Naive thymus-derived CD4-positive, alpha-beta T cell (primary cell): ENCODE measurements around the gene P2RY13. TPM values are rescaled to one million over a fixed set of nuclear protein-coding genes. Genes with fewer than 3 reads are reported as not detected.

Experiments used
- ATAC-seq: fragments of 150-1000 bp; cut with Tn5 transposase; 2 replicates; pipeline ENCODE4 v1.10.0; 2021; ENCODE audit warnings: mild to moderate bottlenecking, moderate library complexity
- CTCF ChIA-PET: fragments of 350-600 bp; sonication (Branson Sonifier 250); formaldehyde crosslinking; loops from one replicate; lab custom pipeline; 2021; ENCODE audit warnings: antibody characterized with exemption; lab: Charles Lee
- POLR2A ChIA-PET: fragments of 350-600 bp; sonication (Branson Sonifier 250); formaldehyde crosslinking; loops from one replicate; lab custom pipeline; 2021; ENCODE audit warnings: antibody characterized with exemption, inconsistent platforms; lab: Charles Lee
- DNase-seq, 9 donors: peaks; one replicate each; pipeline versions ENCODE4 v3.0.0 to v3.0.0-alpha.2; 2020 to 2022; ENCODE audit warnings: mixed read lengths in 1 of 9
- H3K27ac ChIP-seq: one replicate; pipeline ENCODE4 v1.7.0; 2013; ENCODE audit warnings: mild to moderate bottlenecking, low read depth, low read length, moderate library complexity
- H3K27me3 ChIP-seq, 2 donors: one replicate each; pipeline ENCODE4 v1.7.0; 2013; ENCODE audit warnings: low read length in 2 of 2, mild to moderate bottlenecking in 2 of 2, moderate library complexity in 2 of 2; ENCODE audit not compliant: control insufficient read depth in 2 of 2, insufficient read depth in 2 of 2
- H3K36me3 ChIP-seq, 3 experiments: 1 replicate in 2 of 3; 2 replicates in 1 of 3; pipeline ENCODE4 v1.7.0; 2013; ENCODE audit warnings: low read length in 3 of 3, mild to moderate bottlenecking in 3 of 3, moderate library complexity in 1 of 3; ENCODE audit not compliant: insufficient read depth in 3 of 3, control insufficient read depth in 2 of 3
- H3K4me1 ChIP-seq, 2 donors: one replicate each; pipeline ENCODE4 v1.7.0; 2013; ENCODE audit warnings: low read length in 2 of 2, mild to moderate bottlenecking in 2 of 2, moderate library complexity in 1 of 2; ENCODE audit not compliant: control insufficient read depth in 2 of 2, insufficient read depth in 2 of 2
- H3K4me3 ChIP-seq: 2 replicates; pipeline ENCODE4 v1.7.0; 2013; ENCODE audit warnings: mild to moderate bottlenecking, low read length
- H3K9me3 ChIP-seq, 3 experiments: 1 replicate in 2 of 3; 2 replicates in 1 of 3; pipeline ENCODE4 v1.7.0; 2013; ENCODE audit warnings: low read length in 3 of 3; ENCODE audit not compliant: control insufficient read depth in 2 of 3
- H3K27ac Mint-ChIP-seq, 9 donors: one replicate each; pipeline ENCODE4 v1.8.0; 2020 to 2022; ENCODE audit warnings: mixed read lengths in 9 of 9, mild to moderate bottlenecking in 8 of 9, moderate library complexity in 5 of 9, inconsistent platforms in 2 of 9
- H3K27me3 Mint-ChIP-seq, 5 donors: one replicate each; pipeline ENCODE4 v1.8.0; 2021 to 2022; ENCODE audit warnings: mixed read lengths in 5 of 5, mild to moderate bottlenecking in 1 of 5
- H3K36me3 Mint-ChIP-seq, 5 donors: one replicate each; pipeline ENCODE4 v1.8.0; 2020 to 2022; ENCODE audit warnings: mixed read lengths in 5 of 5, mild to moderate bottlenecking in 3 of 5, inconsistent platforms in 1 of 5
- H3K4me1 Mint-ChIP-seq, 7 donors: one replicate each; pipeline ENCODE4 v1.8.0; 2020 to 2022; ENCODE audit warnings: mixed read lengths in 7 of 7, mild to moderate bottlenecking in 3 of 7, inconsistent platforms in 1 of 7
- H3K4me3 Mint-ChIP-seq, 10 donors: one replicate each; pipeline ENCODE4 v1.8.0; 2020 to 2022; ENCODE audit warnings: mild to moderate bottlenecking in 10 of 10, mixed read lengths in 10 of 10, moderate library complexity in 6 of 10, inconsistent platforms in 2 of 10
- H3K9me3 Mint-ChIP-seq, 11 donors: one replicate each; pipeline ENCODE4 v1.8.0; 2020 to 2022; ENCODE audit warnings: mixed read lengths in 11 of 11, mild to moderate bottlenecking in 4 of 11, inconsistent platforms in 1 of 11, moderate library complexity in 1 of 11
- intact Hi-C, 2 donors: fragments of 100-400 bp; cut with micrococcal nuclease; formaldehyde crosslinking; loops; one replicate each; pipeline ENCODE4 v1.15.1; 2023
- polyA plus RNA-seq, 2 donors: library from polyadenylated mRNA; unstranded; fragments of 300-500 nt; fragmentation: Illumina TruSeq; gene quantifications; one replicate each; pipeline ENCODE4 v1.2.3, GENCODE V29; 2021
- total RNA-seq, 6 experiments: library from RNA in 5 of 6; stranded (reverse) in 5 of 6; gene quantifications; 1 replicate in 5 of 6; 2 replicates in 1 of 6; pipeline ENCODE4 v1.2.3 and lab custom pipeline; 2021 to 2026

P2RY13 gene
- total and polyA plus RNA-seq, 7 experiments from 2014 or later, result 0.13 to 11.4 TPM; not detected in 5

- POLR2A ChIA-PET, result no interaction called here
Observed at GRCh38 chr3:151296226-151296625, 33.1 kb downstream of the P2RY13 start.

GRCh38 chr3:151293127-151293526 is 36.2 kb downstream of the P2RY13 start:
- Mint-ChIP-seq H3K36me3 (no peaks in the 10 kb centered on the region), H3K4me1 (peaks cover 0 to 2% (median 0%) of the 10 kb centered on the region in 7 donors), H3K27me3 (peaks cover 0 to 31% (median 11%) of the 10 kb centered on the region in 5 donors), H3K27ac (no peak overlapping the region), H3K9me3 (no peaks in the 10 kb centered on the region), H3K4me3 (no peak overlapping the region)
- CTCF ChIA-PET, result no interaction called here
- intact Hi-C loops, result no loop called here
- H3K9me3 ChIP-seq, result no peaks in the 10 kb centered on the region
- no peak overlapping the region for H3K27ac ChIP-seq
- no peak for ATAC-seq
- H3K4me1 ChIP-seq, result no peaks in the 10 kb centered on the region
- no peaks in the 10 kb centered on the region for H3K27me3 ChIP-seq
- POLR2A ChIA-PET, result no interaction called here
- no peak for DNase-seq
- no peak overlapping the region for H3K4me3 ChIP-seq
- no peaks in the 10 kb centered on the region for H3K36me3 ChIP-seq

More at GRCh38 chr3:151296226-151296625, 33.1 kb downstream of the P2RY13 start:
- intact Hi-C loops, result no loop called here
- H3K4me3 Mint-ChIP-seq, result no peak overlapping the region
- H3K36me3 Mint-ChIP-seq, result no peaks in the 10 kb centered on the region
- no peaks in the 10 kb centered on the region for H3K36me3 ChIP-seq
- H3K27ac ChIP-seq, result no peak overlapping the region
- no peaks in the 10 kb centered on the region for H3K27me3 ChIP-seq
- peaks cover 0 to 5% (median 0%) of the 10 kb centered on the region in 7 donors for H3K4me1 Mint-ChIP-seq
- no peaks in the 10 kb centered on the region for H3K9me3 ChIP-seq
- H3K4me1 ChIP-seq, result no peaks in the 10 kb centered on the region
- CTCF ChIA-PET, result no interaction called here
- no peak for ATAC-seq
- no peak for DNase-seq
- H3K4me3 ChIP-seq, result no peak overlapping the region
- H3K27me3 Mint-ChIP-seq, result peaks cover 4 to 46% (median 13%) of the 10 kb centered on the region in 5 donors
- H3K9me3 Mint-ChIP-seq, result no peaks in the 10 kb centered on the region
- no peak overlapping the region for H3K27ac Mint-ChIP-seq

- Histone ChIP-seq H3K9me3 (no peaks in the 10 kb centered on the region), H3K27me3 (no peaks in the 10 kb centered on the region), H3K27ac (no peak overlapping the region), H3K36me3 (no peaks in the 10 kb centered on the region), H3K4me3 (no peak overlapping the region), H3K4me1 (no peaks in the 10 kb centered on the region)
- Mint-ChIP-seq H3K4me1 (peaks cover 0 to 6% (median 0%) of the 10 kb centered on the region in 7 donors), H3K36me3 (no peaks in the 10 kb centered on the region), H3K27ac (no peak overlapping the region), H3K9me3 (no peaks in the 10 kb centered on the region), H3K27me3 (peaks cover 0 to 20% (median 0%) of the 10 kb centered on the region in 5 donors), H3K4me3 (no peak overlapping the region)
- POLR2A ChIA-PET, result no interaction called here
- no peak for DNase-seq
- no peak for ATAC-seq
- CTCF ChIA-PET, result no interaction called here
- intact Hi-C loops, result loop anchor here in 1 of 2 donors (2.0 kb wide), 1 partner anchor 548 kb away; no protein-coding TSS in a partner anchor
Observed at GRCh38 chr3:151290673-151291072, 38.7 kb downstream of the P2RY13 start.

- H3K27me3 ChIP-seq, result no peaks in the 10 kb centered on the region
- H3K36me3 ChIP-seq, result no peaks in the 10 kb centered on the region
- no peak overlapping the region for H3K27ac ChIP-seq
- no peak overlapping the region for H3K27ac Mint-ChIP-seq
- CTCF ChIA-PET, result interaction anchor here (0.9 to 1.5 kb wide), 2 partner anchors 9 to 121 kb away, joined by 3 to 7 read pairs; no protein-coding TSS in a partner anchor
- peaks cover 0 to 9% (median 0%) of the 10 kb centered on the region in 7 donors for H3K4me1 Mint-ChIP-seq
- POLR2A ChIA-PET, result no interaction called here
- no peak overlapping the region for H3K4me3 ChIP-seq
- H3K4me3 Mint-ChIP-seq, result no peak overlapping the region
- H3K27me3 Mint-ChIP-seq, result peaks cover 0 to 13% (median 0%) of the 10 kb centered on the region in 5 donors
- no peak for ATAC-seq
- no peaks in the 10 kb centered on the region for H3K9me3 Mint-ChIP-seq
- no peak for DNase-seq
- H3K9me3 ChIP-seq, result no peaks in the 10 kb centered on the region
- no peaks in the 10 kb centered on the region for H3K36me3 Mint-ChIP-seq
- intact Hi-C loops, result no loop called here
- H3K4me1 ChIP-seq, result no peaks in the 10 kb centered on the region
Observed at GRCh38 chr3:151289445-151289844, 39.9 kb downstream of the P2RY13 start.

- H3K36me3 ChIP-seq, result no peaks in the 10 kb centered on the region
- no peaks in the 10 kb centered on the region for H3K4me1 ChIP-seq
- ChIA-PET CTCF (interaction anchor here (1.0 to 2.5 kb wide), 3 partner anchors 58 to 117 kb away, joined by 4 to 13 read pairs (median 6); no protein-coding TSS in a partner anchor), POLR2A (interaction anchor here (0.6 to 0.8 kb wide), 2 partner anchors 50 to 71 kb away, joined by 3 to 5 read pairs; no protein-coding TSS in a partner anchor)
- H3K4me3 Mint-ChIP-seq, result no peak overlapping the region
- ATAC-seq (no peak), DNase-seq (no peak)
- H3K9me3 ChIP-seq, result no peaks in the 10 kb centered on the region
- no peak overlapping the region for H3K4me3 ChIP-seq
- H3K27me3 Mint-ChIP-seq, result no peaks in the 10 kb centered on the region
- no peaks in the 10 kb centered on the region for H3K36me3 Mint-ChIP-seq
- no peak overlapping the region for H3K27ac Mint-ChIP-seq
- intact Hi-C loops, result no loop called here
- H3K27me3 ChIP-seq, result no peaks in the 10 kb centered on the region
- peaks cover 0 to 37% (median 0%) of the 10 kb centered on the region in 7 donors for H3K4me1 Mint-ChIP-seq
- H3K9me3 Mint-ChIP-seq, result no peaks in the 10 kb centered on the region
- H3K27ac ChIP-seq, result no peak overlapping the region
Observed at GRCh38 chr3:151285940-151286339, 43.4 kb downstream of the P2RY13 start.

GRCh38 chr3:151283907-151284461 is 45.4 kb downstream of the P2RY13 start:
- Histone ChIP-seq H3K4me1 (no peaks in the 10 kb centered on the region), H3K9me3 (no peaks in the 10 kb centered on the region), H3K27ac (no peak overlapping the region), H3K27me3 (no peaks in the 10 kb centered on the region), H3K36me3 (no peaks in the 10 kb centered on the region), H3K4me3 (no peak overlapping the region)
- Mint-ChIP-seq H3K9me3 (no peaks in the 10 kb centered on the region), H3K4me3 (peak overlapping the region in 1 of 10 donors; percentile 58), H3K36me3 (no peaks in the 10 kb centered on the region), H3K27ac (peak overlapping the region in 4 of 9 donors; percentile 11 to 59 (median 51)), H3K4me1 (peaks cover under 1 to 46% (median 7%) of the 10 kb centered on the region in 7 donors), H3K27me3 (no peaks in the 10 kb centered on the region)
- ATAC-seq (no peak), DNase-seq (peak in 1 of 9 donors; percentile 48)
- ChIA-PET CTCF (interaction anchor here (1.1 to 2.4 kb wide), 3 partner anchors 48 to 116 kb away, joined by 3 to 19 read pairs (median 15); no protein-coding TSS in a partner anchor), POLR2A (no interaction called here)
- intact Hi-C loops, result loop anchor here (1.0 to 5.0 kb wide), 14 partner anchors 15 to 634 kb away; partner anchors contain the start of genes GPR171 (in 2 of the 2), P2RY13 (in 2 of the 2) and SIAH2 (in 1 of the 2)
